Mammary epithelial cell (primary cell): ENCODE results near the gene RRH.

Source experiments
- EZH2 ChIP-seq: IDR thresholded peaks from 2 replicates; pipeline ENCODE4 v1.6.1; 2012; ENCODE audit warnings: low read length, inconsistent platforms, borderline replicate concordance
- TF ChIP-seq, protein P1 (sequence below), 2 donors: IDR thresholded peaks in 1 of 2; conservative IDR thresholded peaks in 1 of 2; 2 replicates each; pipeline ENCODE4 v1.5.1; 2011 to 2012; ENCODE audit warnings: inconsistent platforms in 2 of 2, low read length in 2 of 2, mild to moderate bottlenecking in 2 of 2, control low read depth in 1 of 2, low read depth in 1 of 2; ENCODE audit not compliant: insufficient read depth in 1 of 2; ENCODE audit errors: extremely low read depth in 1 of 2

DNA sequence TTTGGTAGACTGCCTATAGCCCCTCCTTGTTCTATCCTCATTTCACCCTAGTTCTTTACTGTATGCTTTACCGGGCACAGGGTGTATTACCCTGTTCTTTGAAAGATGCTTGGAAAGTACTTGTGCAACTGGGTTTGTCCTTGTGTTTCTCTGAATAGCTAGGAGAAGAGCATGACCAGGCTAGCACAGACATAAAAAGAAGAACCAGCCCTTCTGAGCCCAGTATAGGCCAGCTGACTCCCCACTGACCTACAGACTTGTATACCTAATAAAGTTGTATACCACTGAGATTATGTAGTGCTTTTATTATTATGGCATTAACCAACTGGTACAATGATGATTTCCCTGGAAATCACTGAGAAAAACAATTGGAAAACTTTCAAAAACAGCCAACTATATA, 40.9 kb upstream of the RRH start:
- TF ChIP-seq, protein P1, sequence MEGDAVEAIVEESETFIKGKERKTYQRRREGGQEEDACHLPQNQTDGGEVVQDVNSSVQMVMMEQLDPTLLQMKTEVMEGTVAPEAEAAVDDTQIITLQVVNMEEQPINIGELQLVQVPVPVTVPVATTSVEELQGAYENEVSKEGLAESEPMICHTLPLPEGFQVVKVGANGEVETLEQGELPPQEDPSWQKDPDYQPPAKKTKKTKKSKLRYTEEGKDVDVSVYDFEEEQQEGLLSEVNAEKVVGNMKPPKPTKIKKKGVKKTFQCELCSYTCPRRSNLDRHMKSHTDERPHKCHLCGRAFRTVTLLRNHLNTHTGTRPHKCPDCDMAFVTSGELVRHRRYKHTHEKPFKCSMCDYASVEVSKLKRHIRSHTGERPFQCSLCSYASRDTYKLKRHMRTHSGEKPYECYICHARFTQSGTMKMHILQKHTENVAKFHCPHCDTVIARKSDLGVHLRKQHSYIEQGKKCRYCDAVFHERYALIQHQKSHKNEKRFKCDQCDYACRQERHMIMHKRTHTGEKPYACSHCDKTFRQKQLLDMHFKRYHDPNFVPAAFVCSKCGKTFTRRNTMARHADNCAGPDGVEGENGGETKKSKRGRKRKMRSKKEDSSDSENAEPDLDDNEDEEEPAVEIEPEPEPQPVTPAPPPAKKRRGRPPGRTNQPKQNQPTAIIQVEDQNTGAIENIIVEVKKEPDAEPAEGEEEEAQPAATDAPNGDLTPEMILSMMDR (conservative IDR thresholded peaks at IDR 0.05 in 1 of 2, IDR thresholded peaks at IDR 0.05 in 1 of 2; ENCODE audit: extremely low read depth in 1 of 2, insufficient read depth in 1 of 2, low read depth in 1 of 2, low read length in 2 of 2), result no peak
- TF ChIP-seq EZH2, result no peak
